Caco-2 (cell line): ENCODE data around the gene MCAM. TPM values are rescaled to one million over a fixed set of nuclear protein-coding genes. Genes with fewer than 3 reads are reported as not detected.

Experiments
- BruUV-seq: library from RNA; stranded (reverse); fragments of 400-500 nt; replicated peaks from 2 replicates; lab custom pipeline; 2021; lab: Mats Ljungman, UMichigan
- CTCF ChIA-PET: fragments of 300-600 bp; sonication (Branson Sonifier 250); formaldehyde crosslinking; loops from one replicate; lab custom pipeline; 2022; ENCODE audit warnings: antibody characterized with exemption; lab: Charles Lee
- POLR2A ChIA-PET: fragments of 300-600 bp; sonication (Branson Sonifier 250); formaldehyde crosslinking; loops from one replicate; lab custom pipeline; 2022; ENCODE audit warnings: antibody characterized with exemption; lab: Charles Lee
- DNase-seq, 2 experiments: peaks; one replicate each; pipeline versions ENCODE4 v3.0.0 to v3.0.0-alpha.2; 2020 to 2022
- H3K27me3 ChIP-seq: replicated peaks from 2 replicates; pipeline ENCODE4 v1.6.0; 2011; ENCODE audit warnings: low read length; ENCODE audit not compliant: control insufficient read depth, insufficient read depth
- H3K36me3 ChIP-seq: 2 replicates; pipeline ENCODE4 v1.5.1; 2011; ENCODE audit warnings: low read length; ENCODE audit not compliant: control insufficient read depth, insufficient read depth
- H3K4me1 ChIP-seq: fragments of 250-450 bp; sonication (Bioruptor Pico); 2 replicates; pipeline ENCODE4 v1.5.1; 2020; ENCODE audit warnings: mild to moderate bottlenecking
- H3K4me3 ChIP-seq: 2 replicates; pipeline ENCODE4 v1.5.1; 2011; ENCODE audit warnings: low read depth, mild to moderate bottlenecking, control low read depth, low read length
- H3K9me3 ChIP-seq: fragments of 250-450 bp; sonication (Bioruptor Pico); 2 replicates; pipeline ENCODE4 v1.5.1; 2020; ENCODE audit warnings: mild to moderate bottlenecking, moderate library complexity
- H3K27ac Mint-ChIP-seq: one replicate; pipeline ENCODE4 v1.8.0; 2022; ENCODE audit warnings: mixed read lengths; ENCODE audit not compliant: unreplicated experiment
- H3K27me3 Mint-ChIP-seq: one replicate; pipeline ENCODE4 v1.8.0; 2022; ENCODE audit warnings: mixed read lengths; ENCODE audit not compliant: insufficient read depth, unreplicated experiment
- H3K36me3 Mint-ChIP-seq: one replicate; pipeline ENCODE4 v1.8.0; 2022; ENCODE audit warnings: mild to moderate bottlenecking, mixed read lengths; ENCODE audit not compliant: insufficient read depth, unreplicated experiment
- H3K4me1 Mint-ChIP-seq: one replicate; pipeline ENCODE4 v1.8.0; 2022; ENCODE audit warnings: low read depth, mixed read lengths; ENCODE audit not compliant: unreplicated experiment
- H3K4me3 Mint-ChIP-seq: one replicate; pipeline ENCODE4 v1.8.0; 2022; ENCODE audit warnings: mild to moderate bottlenecking, moderate library complexity, mixed read lengths; ENCODE audit not compliant: unreplicated experiment
- H3K9me3 Mint-ChIP-seq: one replicate; pipeline ENCODE4 v1.8.0; 2022; ENCODE audit warnings: mixed read lengths; ENCODE audit not compliant: unreplicated experiment
- CTCF ChIP-seq, 2 experiments: fragments of 200-600 bp in 1 of 2; IDR thresholded peaks; 1 replicate in 1 of 2; 2 replicates in 1 of 2; pipeline versions ENCODE4 v1.5.1 to v1.8.0; 2011 to 2022; ENCODE audit warnings: antibody characterized with exemption in 1 of 2, control low read depth in 1 of 2, inconsistent platforms in 1 of 2, low read depth in 1 of 2, low read length in 1 of 2, mild to moderate bottlenecking in 1 of 2, moderate library complexity in 1 of 2; ENCODE audit not compliant: insufficient read depth in 1 of 2, severe bottlenecking in 1 of 2, unreplicated experiment in 1 of 2
- intact Hi-C: fragments of 100-400 bp; cut with micrococcal nuclease; formaldehyde crosslinking; loops from one replicate; pipeline ENCODE4 v1.10.0; 2022; ENCODE audit not compliant: unreplicated experiment
- total RNA-seq: library from RNA; stranded (reverse); gene quantifications from 2 replicates; pipeline ENCODE4 v1.2.3, GENCODE V29; 2022

Gene MCAM
- total RNA-seq, 1 experiment from 2014 or later = 9.8 TPM

- ChIA-PET CTCF (interaction anchor here (2.5 kb wide), 1 partner anchor 9 kb away, joined by 14 read pairs; no protein-coding TSS in a partner anchor), POLR2A (interaction anchor here (1.4 kb wide), 1 partner anchor 15 kb away, joined by 10 read pairs; no protein-coding TSS in a partner anchor)
- Mint-ChIP-seq H3K9me3 (no peaks in the 10 kb centered on the region), H3K27me3 (peaks cover 3% of the 10 kb centered on the region), H3K4me1 (no peaks in the 10 kb centered on the region), H3K36me3 (no peaks in the 10 kb centered on the region), H3K4me3 (no peak within 1 kb of the TSS), H3K27ac (no peak within 1 kb of the TSS)
- Histone ChIP-seq H3K4me3 (no peak within 1 kb of the TSS), H3K27me3 (no peaks in the 10 kb centered on the region), H3K4me1 (no peaks in the 10 kb centered on the region; the same call in 1 of the 2 replicates), H3K9me3 (no peaks in the 10 kb centered on the region), H3K36me3 (no peaks in the 10 kb centered on the region)
- DNase-seq = no peak
- no peak for TF ChIP-seq CTCF (IDR thresholded peaks at IDR 0.05; ENCODE audit: insufficient read depth in 1 of 2, low read depth in 1 of 2, low read length in 1 of 2, severe bottlenecking in 1 of 2, unreplicated experiment in 1 of 2)
- intact Hi-C loops = no loop called here
- BruUV-seq = no TSS peak
Measured at GRCh38 chr11:119346605-119347004, 29.7 kb upstream of the MCAM start, which contains the start of gene MFRP. TSS of gene MFRP (minus strand) at chr11:119346705. CDS start at chr11:119346513, 192 bp downstream.

GRCh38 chr11:119345685-119346084 lies 28.8 kb upstream of the MCAM start:
- no peak for TF ChIP-seq CTCF (IDR thresholded peaks at IDR 0.05; ENCODE audit: insufficient read depth in 1 of 2, low read depth in 1 of 2, low read length in 1 of 2, severe bottlenecking in 1 of 2, unreplicated experiment in 1 of 2)
- Mint-ChIP-seq H3K4me1 (no peaks in the 10 kb centered on the region), H3K27me3 (peaks cover 3% of the 10 kb centered on the region), H3K27ac (no peak overlapping the region), H3K4me3 (no peak overlapping the region), H3K36me3 (no peaks in the 10 kb centered on the region), H3K9me3 (no peaks in the 10 kb centered on the region)
- intact Hi-C loops = no loop called here
- H3K36me3 ChIP-seq = no peaks in the 10 kb centered on the region
- no peaks in the 10 kb centered on the region; the same call in 1 of the 2 replicates for H3K4me1 ChIP-seq
- CTCF ChIA-PET = interaction anchor here (1.0 to 1.2 kb wide), 2 partner anchors 25 to 28 kb away, joined by 3 read pairs; no protein-coding TSS in a partner anchor
- POLR2A ChIA-PET = no interaction called here
- no peaks in the 10 kb centered on the region for H3K27me3 ChIP-seq
- no peaks in the 10 kb centered on the region for H3K9me3 ChIP-seq
- BruUV-seq = no TSS peak
- DNase-seq = no peak
- H3K4me3 ChIP-seq = no peak overlapping the region

GRCh38 chr11:119344291-119345010 lies 27.5 kb upstream of the MCAM start:
- Mint-ChIP-seq H3K9me3 (no peaks in the 10 kb centered on the region), H3K4me3 (no peak overlapping the region), H3K36me3 (no peaks in the 10 kb centered on the region), H3K27me3 (peaks cover 3% of the 10 kb centered on the region), H3K4me1 (no peaks in the 10 kb centered on the region), H3K27ac (no peak overlapping the region)
- CTCF ChIA-PET = interaction anchor here (1.2 to 7.8 kb wide), 2 partner anchors 26 to 28 kb away, joined by 3 to 220 read pairs; no protein-coding TSS in a partner anchor
- Histone ChIP-seq H3K27me3 (no peaks in the 10 kb centered on the region), H3K36me3 (no peaks in the 10 kb centered on the region), H3K9me3 (no peaks in the 10 kb centered on the region), H3K4me1 (peaks cover 8% of the 10 kb centered on the region), H3K4me3 (no peak overlapping the region)
- no peak for DNase-seq
- POLR2A ChIA-PET = interaction anchor here (0.6 kb wide), 1 partner anchor 26 kb away, joined by 3 read pairs; no protein-coding TSS in a partner anchor
- TF ChIP-seq CTCF (IDR thresholded peaks at IDR 0.05; ENCODE audit: insufficient read depth in 1 of 2, low read depth in 1 of 2, low read length in 1 of 2, severe bottlenecking in 1 of 2, unreplicated experiment in 1 of 2) = no peak
- intact Hi-C loops = no loop called here
- BruUV-seq = no TSS peak
